A673 (cell line): ENCODE measurements around the gene AP1M1.

ENCODE experiments used
- CTCF ChIP-seq: fragments of 300-800, 200-600 bp; sonication (generic); conservative IDR thresholded peaks from 2 replicates; pipeline ENCODE4 v1.5.1; 2017; ENCODE audit warnings: low read depth, mild to moderate bottlenecking, antibody characterized with exemption, low read length, moderate library complexity, mixed read lengths
- EZH2 ChIP-seq: fragments of 200-600 bp; sonication (generic); IDR thresholded peaks from 2 replicates; pipeline ENCODE4 v1.6.1; 2017; ENCODE audit warnings: borderline replicate concordance, low read depth, mild to moderate bottlenecking, mixed read lengths, antibody characterized with exemption, low read length; ENCODE audit not compliant: poor library complexity, severe bottlenecking

GRCh38 chr19:16207063-16207462, 9.4 kb downstream of the AP1M1 start:
- TF ChIP-seq CTCF (no peak), EZH2 (no peak)
